Endodermal cell (in vitro differentiated cells): Measurements from ENCODE around the gene CILP. TPM values are rescaled to one million over a fixed set of nuclear protein-coding genes. Genes with fewer than 3 reads are reported as not detected.

Source experiments
- DNase-seq: peaks from one replicate; pipeline ENCODE4 v3.0.0-alpha.2; 2017
- H3K27ac ChIP-seq: 2 replicates; pipeline ENCODE4 v1.5.1; 2013; ENCODE audit warnings: mild to moderate bottlenecking, low read depth, low read length, moderate library complexity
- H3K27me3 ChIP-seq: 2 replicates; pipeline ENCODE4 v1.6.1; 2013; ENCODE audit warnings: mild to moderate bottlenecking, low read length, moderate library complexity; ENCODE audit not compliant: insufficient read depth, control insufficient read depth, poor library complexity, severe bottlenecking
- H3K36me3 ChIP-seq: 2 replicates; pipeline ENCODE4 v1.7.0; 2013; ENCODE audit warnings: mild to moderate bottlenecking, low read length, moderate library complexity; ENCODE audit not compliant: control insufficient read depth, insufficient read depth
- H3K4me1 ChIP-seq: one replicate; pipeline ENCODE4 v1.7.0; 2013; ENCODE audit warnings: low read length; ENCODE audit not compliant: control insufficient read depth, insufficient read depth
- H3K4me3 ChIP-seq: 2 replicates; pipeline ENCODE4 v1.5.1; 2013; ENCODE audit warnings: mild to moderate bottlenecking, low read length, moderate library complexity
- H3K9ac ChIP-seq: 2 replicates; pipeline ENCODE4 v1.6.1; 2013; ENCODE audit warnings: mild to moderate bottlenecking, low read length, moderate library complexity; ENCODE audit not compliant: poor library complexity, severe bottlenecking; ENCODE audit errors: extremely low read depth
- H3K9me3 ChIP-seq: 2 replicates; pipeline ENCODE4 v1.6.1; 2013; ENCODE audit warnings: mild to moderate bottlenecking, low read length, moderate library complexity; ENCODE audit not compliant: control insufficient read depth
- H3K27ac Mint-ChIP-seq: 2 replicates; pipeline ENCODE4 v1.8.0; 2020; ENCODE audit warnings: mixed read lengths
- H3K27me3 Mint-ChIP-seq: 2 replicates; pipeline ENCODE4 v1.8.0; 2021; ENCODE audit warnings: mild to moderate bottlenecking, mixed read lengths; ENCODE audit not compliant: insufficient read depth
- H3K36me3 Mint-ChIP-seq: 2 replicates; pipeline ENCODE4 v1.8.0; 2020; ENCODE audit warnings: low read depth, mixed read lengths
- H3K4me1 Mint-ChIP-seq: 2 replicates; pipeline ENCODE4 v1.8.0; 2020; ENCODE audit warnings: mixed read lengths
- H3K4me3 Mint-ChIP-seq: 2 replicates; pipeline ENCODE4 v1.8.0; 2020; ENCODE audit warnings: mild to moderate bottlenecking, moderate library complexity, mixed read lengths
- H3K9me3 Mint-ChIP-seq: 2 replicates; pipeline ENCODE4 v1.8.0; 2020; ENCODE audit warnings: mild to moderate bottlenecking, mixed read lengths
- WGBS, 2 experiments: methylation state at CpG; one replicate each; pipeline versions ENCODE4 v1.1.5 to v1.1.7; 2013; ENCODE audit warnings: missing lambda C conversion rate in 2 of 2, mixed read lengths in 1 of 2; ENCODE audit not compliant: insufficient coverage in 1 of 2, insufficient read length in 1 of 2; 5-methylcytosine and 5-hydroxymethylcytosine counted together
- total RNA-seq, 2 donors: library from RNA; stranded (reverse); fragmentation: NEBNext Ultra II Directional in 1 of 2; extraction: Animal tissue kit (Norgen Biotek cat#: 25700) in 1 of 2; gene quantifications; 2 replicates in 1 of 2; 3 replicates in 1 of 2; pipeline ENCODE4 v1.2.1, GENCODE V29; 2021
- TF ChIP-seq, protein P1 (sequence below): fragments of 200-600 bp; sonication (generic); conservative IDR thresholded peaks from 2 replicates; pipeline ENCODE4 v1.5.0; 2021; ENCODE audit warnings: antibody characterized with exemption, mild to moderate bottlenecking

The CILP gene
- total RNA-seq, 2 donors from 2014 or later = 0.07 TPM; not detected in 1

DNA sequence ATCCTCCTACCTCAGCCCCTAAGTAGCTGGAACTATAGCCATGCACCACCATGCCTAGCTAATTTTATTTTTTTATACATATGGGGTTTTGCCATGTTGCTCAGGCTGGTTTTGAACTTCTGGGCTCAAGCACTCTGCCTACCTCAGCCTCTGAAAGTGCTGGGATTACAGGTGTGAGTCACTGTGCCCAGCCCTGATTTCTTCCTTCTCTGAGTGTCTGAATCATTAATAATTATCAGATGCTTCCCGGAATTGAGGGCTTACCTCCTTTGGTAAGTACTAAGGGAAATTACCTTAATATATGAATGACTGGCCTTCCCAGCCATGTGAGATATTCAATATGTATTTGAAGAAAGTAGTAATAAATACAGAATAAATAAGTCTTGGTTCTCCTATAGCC, 33.4 kb downstream of the CILP start:
- peaks cover 51% of the 10 kb centered on the region for H3K36me3 Mint-ChIP-seq
- no peaks in the 10 kb centered on the region for H3K9me3 Mint-ChIP-seq
- whole genome bisulfite sequencing, 2 experiments = 100% methylated on average over 1 of the region's 1 CpG; no CpG with 5 or more reads in 1 of the 2 experiments
- Histone ChIP-seq H3K36me3 (peaks cover 70% of the 10 kb centered on the region), H3K27ac (no peak overlapping the region), H3K4me1 (no peaks in the 10 kb centered on the region), H3K9me3 (no peaks in the 10 kb centered on the region), H3K4me3 (no peak overlapping the region), H3K27me3 (no peaks in the 10 kb centered on the region), H3K9ac (no peak overlapping the region)
- H3K27ac Mint-ChIP-seq = no peak overlapping the region
- TF ChIP-seq, protein P1, sequence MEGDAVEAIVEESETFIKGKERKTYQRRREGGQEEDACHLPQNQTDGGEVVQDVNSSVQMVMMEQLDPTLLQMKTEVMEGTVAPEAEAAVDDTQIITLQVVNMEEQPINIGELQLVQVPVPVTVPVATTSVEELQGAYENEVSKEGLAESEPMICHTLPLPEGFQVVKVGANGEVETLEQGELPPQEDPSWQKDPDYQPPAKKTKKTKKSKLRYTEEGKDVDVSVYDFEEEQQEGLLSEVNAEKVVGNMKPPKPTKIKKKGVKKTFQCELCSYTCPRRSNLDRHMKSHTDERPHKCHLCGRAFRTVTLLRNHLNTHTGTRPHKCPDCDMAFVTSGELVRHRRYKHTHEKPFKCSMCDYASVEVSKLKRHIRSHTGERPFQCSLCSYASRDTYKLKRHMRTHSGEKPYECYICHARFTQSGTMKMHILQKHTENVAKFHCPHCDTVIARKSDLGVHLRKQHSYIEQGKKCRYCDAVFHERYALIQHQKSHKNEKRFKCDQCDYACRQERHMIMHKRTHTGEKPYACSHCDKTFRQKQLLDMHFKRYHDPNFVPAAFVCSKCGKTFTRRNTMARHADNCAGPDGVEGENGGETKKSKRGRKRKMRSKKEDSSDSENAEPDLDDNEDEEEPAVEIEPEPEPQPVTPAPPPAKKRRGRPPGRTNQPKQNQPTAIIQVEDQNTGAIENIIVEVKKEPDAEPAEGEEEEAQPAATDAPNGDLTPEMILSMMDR = no peak
- H3K27me3 Mint-ChIP-seq = no peaks in the 10 kb centered on the region
- no peak for DNase-seq
- no peak overlapping the region for H3K4me3 Mint-ChIP-seq
- no peaks in the 10 kb centered on the region for H3K4me1 Mint-ChIP-seq

DNA sequence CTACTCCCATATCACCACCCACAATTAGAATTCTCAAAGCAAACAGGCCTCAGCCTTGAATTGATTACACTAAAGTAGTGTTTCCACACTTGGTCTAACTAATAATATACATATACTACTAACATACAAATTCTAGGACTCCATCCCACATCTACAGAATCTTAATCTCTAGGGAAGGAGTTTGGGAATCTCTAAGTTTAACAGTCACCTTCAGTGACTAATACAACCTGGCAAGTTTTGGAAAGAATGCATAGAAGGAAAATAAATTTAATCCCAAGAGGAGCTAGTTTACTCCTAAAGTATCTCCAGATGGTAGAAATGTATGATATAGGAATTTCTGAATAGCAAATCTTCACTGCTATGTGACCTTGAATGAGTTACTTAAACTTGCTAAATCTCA, 35.2 kb downstream of the CILP start:
- no peaks in the 10 kb centered on the region for H3K27me3 Mint-ChIP-seq
- Histone ChIP-seq H3K4me3 (no peak overlapping the region), H3K27me3 (no peaks in the 10 kb centered on the region), H3K27ac (no peak overlapping the region), H3K36me3 (peaks cover 80% of the 10 kb centered on the region), H3K9me3 (no peaks in the 10 kb centered on the region), H3K9ac (no peak overlapping the region), H3K4me1 (no peaks in the 10 kb centered on the region)
- DNase-seq = no peak
- TF ChIP-seq, protein P1 = no peak
- H3K4me1 Mint-ChIP-seq = no peaks in the 10 kb centered on the region
- H3K36me3 Mint-ChIP-seq = peaks cover 67% of the 10 kb centered on the region
- no peak overlapping the region for H3K4me3 Mint-ChIP-seq
- no peaks in the 10 kb centered on the region for H3K9me3 Mint-ChIP-seq
- H3K27ac Mint-ChIP-seq = no peak overlapping the region

DNA sequence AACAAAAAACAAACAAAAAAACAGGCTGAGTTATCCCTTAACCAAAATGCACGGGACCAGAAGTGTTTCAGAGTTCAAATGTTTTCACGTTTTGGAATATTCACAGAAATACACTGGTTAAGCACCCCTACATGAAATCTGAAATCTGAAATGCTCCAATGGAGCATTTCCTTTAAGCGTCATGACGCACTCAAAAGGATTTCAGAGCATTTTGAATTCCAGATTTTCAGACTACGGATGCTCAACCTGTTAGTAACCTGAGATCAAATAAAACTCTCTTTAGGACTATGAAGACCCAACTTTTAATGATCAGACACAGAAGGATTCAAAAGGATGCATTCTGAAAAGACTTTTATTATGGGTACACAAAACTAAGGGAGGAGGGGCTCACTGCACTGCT, 35.8 kb downstream of the CILP start:
- Mint-ChIP-seq H3K27ac (no peak overlapping the region), H3K4me1 (no peaks in the 10 kb centered on the region), H3K27me3 (no peaks in the 10 kb centered on the region), H3K9me3 (no peaks in the 10 kb centered on the region), H3K36me3 (peaks cover 67% of the 10 kb centered on the region), H3K4me3 (no peak overlapping the region)
- no peaks in the 10 kb centered on the region for H3K4me1 ChIP-seq
- no peak overlapping the region for H3K4me3 ChIP-seq
- TF ChIP-seq, protein P1 = no peak
- H3K9me3 ChIP-seq = no peaks in the 10 kb centered on the region
- no peak for DNase-seq
- no peak overlapping the region for H3K9ac ChIP-seq
- H3K27ac ChIP-seq = no peak overlapping the region
- 95 to 96% methylated on average over 4 to 5 of the region's 5 CpGs for WGBS, 2 experiments
- no peaks in the 10 kb centered on the region for H3K27me3 ChIP-seq
- H3K36me3 ChIP-seq = peaks cover 79% of the 10 kb centered on the region
